ENCODE measurements around the gene TGM2.

The TGM2 gene

DNA sequence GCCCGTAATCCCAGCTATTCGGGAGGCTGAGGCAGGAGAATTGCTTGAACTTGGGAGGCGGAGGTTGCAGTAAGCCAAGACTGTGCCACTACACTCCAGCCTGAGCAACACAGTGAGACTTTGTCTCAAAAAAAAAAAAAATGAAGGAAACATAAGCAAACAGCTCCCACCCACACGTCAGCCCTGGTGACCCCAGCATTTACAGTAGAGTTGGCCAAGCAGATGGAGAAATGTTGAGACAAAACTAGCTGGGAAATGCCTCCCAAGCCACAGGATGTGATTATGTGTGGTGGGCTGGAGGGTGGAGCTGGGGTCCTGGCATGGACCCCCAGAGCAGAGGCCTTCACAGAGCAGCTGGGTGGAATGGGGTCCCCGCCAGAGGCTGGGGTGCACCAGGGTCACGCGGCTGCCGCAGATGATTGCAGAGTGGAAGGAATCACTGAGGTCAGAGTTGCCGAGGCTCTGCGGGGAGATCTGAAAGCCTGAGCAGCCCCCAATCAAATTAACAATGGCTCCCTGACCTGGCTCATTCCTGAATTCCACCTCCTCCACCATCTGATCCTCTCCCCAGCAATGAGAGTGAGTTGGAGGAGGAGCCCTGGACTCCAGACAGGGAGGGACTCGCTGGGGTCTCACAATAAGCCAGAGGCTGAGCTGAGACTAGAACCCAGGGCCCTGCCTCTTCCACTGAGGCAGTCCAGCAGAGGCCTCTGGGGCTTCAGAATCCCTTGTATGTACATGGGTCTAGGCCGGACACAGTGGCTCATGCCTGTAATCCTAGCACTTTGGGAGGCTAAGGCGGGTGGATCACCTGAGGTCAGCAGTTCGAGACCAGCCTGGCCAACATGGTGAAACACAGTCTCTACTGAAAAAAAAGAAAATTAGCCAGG is 34.7 kb upstream of the TGM2 start:
- no peak for DNase-seq (ENCODE audit: extremely low read depth in 1 of 2, low read depth in 1 of 2)

- no peak for DNase-seq (ENCODE audit: extremely low read depth in 1 of 2, low read depth in 1 of 2)
Measured at GRCh38 chr20:38198238-38198861, 33.3 kb upstream of the TGM2 start.

DNA sequence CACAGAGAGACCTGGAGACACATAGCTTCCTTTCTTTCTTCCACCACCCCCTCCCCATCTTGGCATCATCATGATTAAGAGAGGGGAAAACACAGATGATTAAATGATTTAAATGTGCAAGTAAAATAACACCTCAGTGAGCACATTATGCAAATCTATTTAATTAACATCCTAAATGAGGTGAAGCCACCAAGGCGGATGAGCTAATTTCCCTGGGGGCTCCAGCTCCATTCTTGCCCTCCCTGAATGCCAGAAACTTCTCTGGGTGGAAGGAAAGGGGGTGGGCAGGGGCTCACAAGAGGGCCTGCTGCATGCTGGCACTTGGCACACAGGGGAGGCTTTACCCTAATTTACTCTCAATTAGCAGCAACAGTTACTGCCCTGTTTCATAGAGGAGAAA is 32.5 kb upstream of the TGM2 start:
- DNase-seq (ENCODE audit: extremely low read depth in 1 of 2, low read depth in 1 of 2), result no peak

DNA sequence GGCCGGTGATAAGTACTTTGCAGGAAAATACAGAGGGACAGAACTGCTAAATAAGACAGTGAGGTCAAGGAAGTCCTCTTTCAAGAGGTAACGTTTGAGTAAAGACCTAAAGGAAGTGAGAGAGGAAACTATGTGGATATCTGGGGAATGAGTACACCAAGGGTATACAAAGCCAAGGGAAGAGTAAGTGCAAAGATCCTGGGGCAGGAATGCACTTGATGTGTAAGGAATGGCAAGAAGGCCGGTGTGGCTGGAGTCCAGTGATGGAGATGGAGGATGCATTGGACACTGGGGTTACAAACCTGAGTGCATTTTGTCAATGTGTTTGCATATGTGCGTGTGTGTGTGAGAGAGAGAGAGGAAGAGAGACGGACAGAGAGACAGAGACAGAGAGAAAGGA is 32.1 kb upstream of the TGM2 start:
- no peak for DNase-seq (ENCODE audit: extremely low read depth in 1 of 2, low read depth in 1 of 2)

- no peak for DNase-seq (ENCODE audit: extremely low read depth in 1 of 2, low read depth in 1 of 2)
Measured at GRCh38 chr20:38196592-38196991, 31.5 kb upstream of the TGM2 start.

GRCh38 chr20:38196076-38196475 is 31.0 kb upstream of the TGM2 start:
- no peak for DNase-seq (ENCODE audit: extremely low read depth in 1 of 2, low read depth in 1 of 2)

- no peak for DNase-seq (ENCODE audit: extremely low read depth in 1 of 2, low read depth in 1 of 2)
Measured at GRCh38 chr20:38195521-38195920, 30.5 kb upstream of the TGM2 start.

DNA sequence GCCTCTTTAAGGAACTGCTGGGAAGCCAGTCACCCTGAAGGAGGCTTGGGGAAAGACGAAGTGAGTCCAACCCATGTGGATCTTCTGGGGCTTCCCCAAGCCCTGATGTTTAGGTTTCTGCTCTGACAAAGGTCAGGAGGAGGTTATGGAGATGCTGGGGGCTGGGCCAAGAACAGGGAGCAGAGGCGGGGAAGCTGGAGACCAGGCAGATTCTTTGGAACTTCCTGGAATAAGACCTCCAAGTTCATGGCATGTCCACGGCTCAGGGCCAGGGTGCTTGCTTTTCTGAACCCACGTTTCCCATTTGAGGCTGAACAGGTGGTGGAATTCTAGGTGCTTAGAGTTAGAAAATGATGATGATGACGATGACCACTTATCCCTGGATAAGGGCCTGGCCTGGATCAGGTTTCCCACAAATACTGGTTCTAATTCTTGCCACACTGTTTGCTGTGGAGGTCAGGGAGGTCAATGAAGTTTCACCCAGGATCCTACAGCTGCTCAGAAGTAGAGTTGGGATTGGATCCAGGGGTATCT is 30.0 kb upstream of the TGM2 start:
- no peak for DNase-seq (ENCODE audit: extremely low read depth in 1 of 2, low read depth in 1 of 2)

DNA sequence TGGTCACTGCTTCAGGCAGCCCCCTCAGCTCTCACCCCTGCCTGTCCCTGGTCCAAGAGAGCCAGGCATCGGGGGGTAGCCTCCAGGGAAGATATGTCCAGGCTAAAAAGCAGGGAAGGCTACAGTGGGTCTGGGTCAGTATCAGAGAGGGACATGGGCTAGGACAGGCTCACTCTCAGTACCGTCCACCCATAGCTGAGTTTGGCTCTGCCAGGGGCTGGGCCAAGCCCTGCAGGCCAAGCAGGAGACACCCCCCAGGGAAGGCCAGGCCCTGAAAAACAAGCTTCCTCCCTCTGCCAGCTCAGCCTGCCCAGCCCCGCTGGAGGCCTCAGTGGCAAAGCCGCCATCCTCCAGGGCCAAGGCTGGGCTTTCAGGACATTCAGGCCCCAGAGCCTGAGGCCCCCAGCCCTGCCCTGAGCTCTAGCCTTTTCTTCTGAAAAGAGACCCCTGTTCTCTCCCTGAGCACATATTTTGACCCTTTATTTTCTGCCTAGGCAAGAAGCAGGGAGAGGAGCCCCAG is 28.6 kb upstream of the TGM2 start:
- no peak for DNase-seq (ENCODE audit: extremely low read depth in 1 of 2, low read depth in 1 of 2)

- DNase-seq (ENCODE audit: extremely low read depth in 1 of 2, low read depth in 1 of 2), result no peak
Measured at GRCh38 chr20:38192323-38192885, 27.3 kb upstream of the TGM2 start.

DNA sequence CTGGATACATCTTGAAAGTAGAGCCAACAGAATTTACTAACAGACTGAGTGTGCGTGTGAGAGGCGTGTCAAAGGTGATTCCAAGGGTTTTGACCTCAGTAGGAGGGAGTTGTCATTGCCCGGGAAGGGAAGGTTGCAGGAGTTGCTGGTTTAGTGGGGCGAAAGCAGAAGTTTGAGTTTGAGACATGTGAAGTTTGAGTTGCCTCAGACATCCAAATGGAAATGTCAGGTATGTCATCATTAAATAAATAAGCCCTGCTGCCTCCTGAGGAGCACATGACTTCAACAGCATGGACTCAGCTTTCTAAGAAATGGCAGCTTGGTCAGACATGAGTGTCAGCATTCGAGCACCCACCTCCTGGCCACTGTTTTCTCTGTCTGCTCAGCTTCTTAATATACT is 26.6 kb upstream of the TGM2 start:
- DNase-seq (ENCODE audit: extremely low read depth in 1 of 2, low read depth in 1 of 2), result no peak

- no peak for DNase-seq (ENCODE audit: extremely low read depth in 1 of 2, low read depth in 1 of 2)
Measured at GRCh38 chr20:38190936-38191371, 25.9 kb upstream of the TGM2 start.

- DNase-seq (ENCODE audit: extremely low read depth in 1 of 2, low read depth in 1 of 2), result no peak
Measured at GRCh38 chr20:38190166-38190565, 25.1 kb upstream of the TGM2 start.

DNA sequence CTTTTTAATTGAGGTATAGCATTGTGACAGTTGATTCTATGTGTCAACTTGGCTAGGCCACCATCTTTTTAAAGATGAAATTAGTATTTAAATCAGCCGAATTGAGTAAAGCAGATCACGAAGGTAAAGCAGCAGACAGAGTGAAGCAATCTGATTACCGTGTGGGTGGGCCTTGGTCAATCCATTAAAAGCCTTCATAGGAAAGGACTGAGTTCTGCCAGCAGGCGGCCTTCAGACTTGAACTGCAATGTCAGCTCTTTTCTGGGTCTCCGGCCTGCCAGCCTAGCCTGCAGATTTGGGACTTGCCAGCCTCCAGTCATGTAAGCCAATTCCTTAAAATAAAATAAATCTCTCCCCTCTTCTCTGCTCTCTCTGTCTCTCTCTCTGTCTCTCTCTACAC is 22.4 kb upstream of the TGM2 start:
- no peak for DNase-seq (ENCODE audit: extremely low read depth in 1 of 2, low read depth in 1 of 2)

GRCh38 chr20:38186788-38187221 is 21.7 kb upstream of the TGM2 start:
- no peak for DNase-seq (ENCODE audit: extremely low read depth in 1 of 2, low read depth in 1 of 2)

DNA sequence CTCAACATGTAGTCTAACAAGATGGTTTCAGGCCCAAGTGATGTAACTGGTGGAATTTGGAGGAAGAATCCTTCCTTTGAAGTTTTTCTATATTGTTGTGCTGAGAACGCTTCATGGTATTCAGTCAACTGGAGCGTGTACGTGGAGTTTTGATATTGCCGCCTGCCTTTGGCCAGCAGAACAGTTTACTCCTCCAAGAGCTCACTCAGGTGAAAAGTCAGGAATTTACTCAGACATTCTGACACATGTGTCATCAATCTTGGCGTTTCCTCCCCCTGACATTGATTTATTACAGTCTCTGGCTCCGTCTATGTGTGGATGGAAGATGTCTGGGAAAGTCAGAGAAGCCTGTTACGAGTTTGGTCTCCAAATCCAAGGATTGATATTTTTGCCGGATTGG is 19.0 kb upstream of the TGM2 start:
- DNase-seq (ENCODE audit: extremely low read depth in 1 of 2, low read depth in 1 of 2), result no peak

GRCh38 chr20:38181971-38182370 is 16.9 kb upstream of the TGM2 start:
- no peak for DNase-seq (ENCODE audit: extremely low read depth in 1 of 2, low read depth in 1 of 2)

DNA sequence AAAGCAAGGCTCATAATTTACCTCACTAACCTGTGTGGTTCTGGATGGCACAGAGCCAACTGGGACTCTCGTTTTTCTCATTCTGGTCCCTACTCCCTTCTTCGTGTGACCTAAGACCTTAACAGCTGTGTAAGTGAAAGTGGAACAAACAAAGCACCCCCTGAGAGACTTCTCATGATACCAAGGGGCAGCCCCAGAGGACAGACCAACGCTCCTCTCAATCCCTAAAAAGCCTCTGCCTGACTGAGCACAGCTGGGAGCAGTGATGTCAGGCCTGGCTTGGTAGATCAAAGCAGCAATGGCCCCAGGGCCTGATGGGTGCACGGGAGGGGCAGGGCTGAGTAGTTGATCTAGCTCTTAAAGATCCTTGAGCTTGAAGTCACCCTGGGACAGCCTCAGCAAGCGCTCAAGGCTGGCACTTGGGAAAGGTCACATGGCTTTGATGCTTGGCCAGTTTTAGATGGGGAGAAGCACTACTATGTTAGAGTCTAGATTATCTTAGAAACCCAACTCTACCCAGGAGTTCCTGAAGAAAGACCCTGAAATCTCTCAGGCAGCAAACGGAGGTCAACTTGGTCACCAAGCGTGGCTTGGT is 16.2 kb upstream of the TGM2 start:
- DNase-seq (ENCODE audit: extremely low read depth in 1 of 2, low read depth in 1 of 2), result no peak

- DNase-seq (ENCODE audit: extremely low read depth in 1 of 2, low read depth in 1 of 2), result no peak
Measured at GRCh38 chr20:38180781-38181180, 15.7 kb upstream of the TGM2 start.

DNA sequence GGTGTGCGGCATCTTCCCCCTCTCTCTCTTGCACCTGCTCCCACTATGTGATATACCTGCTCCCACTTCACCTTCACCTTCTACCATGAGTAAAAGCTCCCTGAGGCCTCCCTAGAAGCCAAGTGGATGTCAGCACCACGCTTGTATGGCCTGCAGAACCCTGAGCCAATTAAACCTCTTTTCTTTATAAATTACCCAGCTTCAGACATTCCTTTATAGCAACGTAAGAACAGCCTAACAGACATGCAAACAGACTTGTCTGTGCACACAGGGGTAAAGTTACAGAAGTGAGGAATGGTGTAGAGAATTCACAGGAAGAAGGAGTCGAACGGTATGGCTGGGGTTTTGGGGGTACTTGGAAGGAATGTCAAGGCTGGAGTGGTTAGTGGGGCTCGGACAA is 14.8 kb upstream of the TGM2 start:
- DNase-seq (ENCODE audit: extremely low read depth in 1 of 2, low read depth in 1 of 2), result no peak

DNA sequence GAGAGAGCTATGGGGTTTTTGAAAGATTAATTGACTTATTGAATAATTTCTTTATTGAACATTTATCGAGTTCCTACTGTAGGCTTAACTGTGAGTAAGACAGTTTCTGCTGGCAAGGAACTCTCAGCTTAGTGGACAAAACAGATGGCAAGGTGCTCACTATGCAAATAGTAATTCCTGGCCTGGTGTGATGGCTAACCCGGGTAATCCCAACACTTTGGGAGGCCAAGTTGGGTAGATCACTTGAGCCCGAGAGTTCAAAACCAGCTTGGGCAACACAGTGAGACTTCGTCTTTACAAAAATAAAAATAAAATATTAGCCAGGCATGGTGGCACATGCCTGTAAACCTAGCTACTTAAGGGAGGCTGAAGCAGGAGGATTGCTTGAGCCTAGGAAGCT is 13.5 kb upstream of the TGM2 start:
- no peak for DNase-seq (ENCODE audit: extremely low read depth in 1 of 2, low read depth in 1 of 2)
